Astrocyte (in vitro differentiated cells and primary cell): ENCODE data around the gene CYP27B1. TPM values are rescaled to one million over a fixed set of nuclear protein-coding genes. Genes with fewer than 3 reads are reported as not detected.

Experiments used
- DNase-seq: peaks from one replicate; pipeline ENCODE4 v3.0.0-alpha.2; 2010; ENCODE audit warnings: low read depth
- FAIRE-seq: peaks from 2 replicates; lab custom pipeline; 2011; peaks lifted over from hg19 to GRCh38; lab: Jason Lieb, UNC
- H2AFZ ChIP-seq: 2 replicates; pipeline ENCODE4 v1.6.0; 2012; ENCODE audit warnings: low read depth, low read length, inconsistent platforms
- H3K27ac ChIP-seq: 2 replicates; pipeline ENCODE4 v1.5.1; 2011; ENCODE audit warnings: low read depth, low read length, inconsistent platforms
- H3K27me3 ChIP-seq: 2 replicates; pipeline ENCODE4 v1.6.0; 2011; ENCODE audit warnings: low read length, inconsistent platforms; ENCODE audit not compliant: insufficient read depth
- H3K36me3 ChIP-seq: 2 replicates; pipeline ENCODE4 v1.5.1; 2011; ENCODE audit warnings: low read length, inconsistent platforms; ENCODE audit not compliant: insufficient read depth
- H3K4me1 ChIP-seq: 2 replicates; pipeline ENCODE4 v1.5.1; 2011; ENCODE audit warnings: low read length, inconsistent platforms; ENCODE audit not compliant: insufficient read depth
- H3K4me2 ChIP-seq: 2 replicates; pipeline ENCODE4 v1.6.0; 2012; ENCODE audit warnings: low read length, inconsistent platforms
- H3K4me3 ChIP-seq: 2 replicates; pipeline ENCODE4 v1.5.1; 2011; ENCODE audit warnings: low read depth, mild to moderate bottlenecking, low read length, inconsistent platforms; ENCODE audit not compliant: insufficient read depth
- H3K79me2 ChIP-seq: 2 replicates; pipeline ENCODE4 v1.6.0; 2012; ENCODE audit warnings: mild to moderate bottlenecking, low read length, inconsistent platforms; ENCODE audit not compliant: insufficient read depth
- H3K9ac ChIP-seq: 2 replicates; pipeline ENCODE4 v1.6.0; 2012; ENCODE audit warnings: mild to moderate bottlenecking, low read length, inconsistent platforms
- H3K9me3 ChIP-seq: 2 replicates; pipeline ENCODE4 v1.5.1; 2012; ENCODE audit warnings: low read depth, mild to moderate bottlenecking, low read length, inconsistent platforms; ENCODE audit not compliant: insufficient read depth
- H4K20me1 ChIP-seq: 2 replicates; pipeline ENCODE4 v1.6.0; 2012; ENCODE audit warnings: low read length, inconsistent platforms; ENCODE audit not compliant: insufficient read depth
- H3K27ac Mint-ChIP-seq: one replicate; pipeline ENCODE4 v1.8.0; 2021; ENCODE audit warnings: mild to moderate bottlenecking, mixed read lengths; ENCODE audit not compliant: unreplicated experiment
- H3K27me3 Mint-ChIP-seq: one replicate; pipeline ENCODE4 v1.8.0; 2021; ENCODE audit warnings: low read depth, mixed read lengths; ENCODE audit not compliant: unreplicated experiment
- H3K36me3 Mint-ChIP-seq: one replicate; pipeline ENCODE4 v1.8.0; 2021; ENCODE audit warnings: low read depth, mixed read lengths; ENCODE audit not compliant: unreplicated experiment
- H3K4me1 Mint-ChIP-seq: one replicate; pipeline ENCODE4 v1.8.0; 2021; ENCODE audit warnings: low read depth, mixed read lengths; ENCODE audit not compliant: unreplicated experiment
- H3K4me3 Mint-ChIP-seq: one replicate; pipeline ENCODE4 v1.8.0; 2021; ENCODE audit warnings: mild to moderate bottlenecking, moderate library complexity, mixed read lengths; ENCODE audit not compliant: unreplicated experiment
- H3K9me3 Mint-ChIP-seq: one replicate; pipeline ENCODE4 v1.8.0; 2021; ENCODE audit warnings: mild to moderate bottlenecking, mixed read lengths; ENCODE audit not compliant: unreplicated experiment
- EZH2 ChIP-seq: IDR thresholded peaks from 2 replicates; pipeline ENCODE4 v1.6.1; 2012; ENCODE audit warnings: mild to moderate bottlenecking, low read length, inconsistent platforms; ENCODE audit not compliant: insufficient read depth
- total RNA-seq: library from RNA; stranded (reverse); gene quantifications from 2 replicates; pipeline ENCODE4 v1.2.1, GENCODE V29; 2021
- TF ChIP-seq, protein P1 (sequence below): IDR thresholded peaks from 2 replicates; pipeline ENCODE4 v1.5.1; 2011; ENCODE audit warnings: low read depth, mild to moderate bottlenecking, inconsistent platforms, low read length, moderate library complexity; ENCODE audit not compliant: insufficient read depth

The CYP27B1 gene
- total RNA-seq, 1 donor from 2014 or later, result 1.5 TPM

DNA sequence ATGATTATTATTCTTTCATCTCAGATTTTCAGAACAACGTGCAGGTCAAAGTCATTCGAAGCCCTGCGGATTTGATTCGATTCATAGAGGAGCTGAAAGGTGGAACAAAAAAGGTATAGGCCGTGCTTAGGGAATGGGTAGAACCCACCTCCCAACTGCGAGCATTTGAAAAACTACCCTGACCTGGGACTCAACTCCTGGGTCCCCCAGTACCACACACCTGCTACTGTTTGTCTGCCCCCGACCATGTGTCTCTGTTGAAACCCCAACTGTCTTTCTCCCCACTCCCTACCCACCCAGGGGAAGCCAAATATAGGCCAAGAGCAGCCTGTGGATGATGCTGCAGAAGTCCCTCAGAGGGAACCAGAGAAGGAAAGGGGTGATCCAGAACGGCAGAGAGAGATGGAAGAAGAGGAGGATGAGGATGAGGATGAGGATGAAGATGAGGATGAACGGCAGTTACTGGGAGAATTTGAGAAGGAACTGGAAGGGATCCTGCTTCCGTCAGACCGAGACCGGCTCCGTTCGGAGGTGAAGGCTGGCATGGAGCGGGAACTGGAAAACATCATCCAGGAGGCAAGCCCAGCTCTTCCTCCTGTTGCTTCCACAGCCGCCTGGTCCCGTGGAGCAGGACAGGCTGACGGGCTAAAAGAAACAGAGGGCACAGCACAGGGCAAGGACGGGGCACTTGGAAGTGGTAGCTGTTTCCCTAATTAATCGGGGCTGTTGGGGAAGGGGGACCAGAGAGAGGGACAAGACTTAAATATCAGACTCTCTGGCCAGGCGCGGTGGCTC is 48.8 kb downstream of the CYP27B1 start:
- TF ChIP-seq EZH2, result no peak
- TF ChIP-seq, protein P1, sequence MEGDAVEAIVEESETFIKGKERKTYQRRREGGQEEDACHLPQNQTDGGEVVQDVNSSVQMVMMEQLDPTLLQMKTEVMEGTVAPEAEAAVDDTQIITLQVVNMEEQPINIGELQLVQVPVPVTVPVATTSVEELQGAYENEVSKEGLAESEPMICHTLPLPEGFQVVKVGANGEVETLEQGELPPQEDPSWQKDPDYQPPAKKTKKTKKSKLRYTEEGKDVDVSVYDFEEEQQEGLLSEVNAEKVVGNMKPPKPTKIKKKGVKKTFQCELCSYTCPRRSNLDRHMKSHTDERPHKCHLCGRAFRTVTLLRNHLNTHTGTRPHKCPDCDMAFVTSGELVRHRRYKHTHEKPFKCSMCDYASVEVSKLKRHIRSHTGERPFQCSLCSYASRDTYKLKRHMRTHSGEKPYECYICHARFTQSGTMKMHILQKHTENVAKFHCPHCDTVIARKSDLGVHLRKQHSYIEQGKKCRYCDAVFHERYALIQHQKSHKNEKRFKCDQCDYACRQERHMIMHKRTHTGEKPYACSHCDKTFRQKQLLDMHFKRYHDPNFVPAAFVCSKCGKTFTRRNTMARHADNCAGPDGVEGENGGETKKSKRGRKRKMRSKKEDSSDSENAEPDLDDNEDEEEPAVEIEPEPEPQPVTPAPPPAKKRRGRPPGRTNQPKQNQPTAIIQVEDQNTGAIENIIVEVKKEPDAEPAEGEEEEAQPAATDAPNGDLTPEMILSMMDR, result no peak
- peaks cover 6% of the 10 kb centered on the region for H3K27me3 Mint-ChIP-seq
- Histone ChIP-seq H3K27ac (no peak overlapping the region), H3K9me3 (no peaks in the 10 kb centered on the region), H3K36me3 (peaks cover 38% of the 10 kb centered on the region), H3K4me2 (no peak overlapping the region), H3K4me3 (no peak overlapping the region), H3K79me2 (no peaks in the 10 kb centered on the region), H3K27me3 (no peaks in the 10 kb centered on the region), H3K4me1 (no peaks in the 10 kb centered on the region), H3K9ac (no peak overlapping the region), H2AFZ (no peak overlapping the region), H4K20me1 (no peaks in the 10 kb centered on the region)
- no peaks in the 10 kb centered on the region for H3K9me3 Mint-ChIP-seq
- DNase-seq (no peak), FAIRE-seq (no peak)
- H3K4me1 Mint-ChIP-seq, result no peaks in the 10 kb centered on the region
- H3K36me3 Mint-ChIP-seq, result peaks cover 38% of the 10 kb centered on the region
- no peak overlapping the region for H3K4me3 Mint-ChIP-seq
- H3K27ac Mint-ChIP-seq, result no peak overlapping the region

DNA sequence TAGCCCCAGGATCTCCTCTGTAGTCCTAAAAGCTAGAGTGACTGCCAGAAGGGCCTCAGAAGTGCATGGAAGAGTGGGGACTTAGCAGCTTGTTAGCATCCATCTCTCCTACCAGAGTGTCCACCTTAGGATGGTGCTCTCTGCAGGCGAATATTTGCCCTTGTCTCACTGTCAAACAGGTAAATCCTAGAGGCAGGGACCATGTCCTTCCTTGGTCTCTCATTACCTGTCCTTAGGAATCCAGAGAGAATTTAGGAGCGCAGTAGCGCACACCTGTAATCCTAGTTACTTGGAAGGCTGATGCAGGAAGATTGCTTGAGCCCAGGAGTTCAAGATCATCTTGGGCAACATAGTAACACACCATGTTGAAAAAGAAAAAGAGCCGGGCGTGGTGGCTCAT is 49.7 kb downstream of the CYP27B1 start:
- no peak overlapping the region for H3K4me3 Mint-ChIP-seq
- H3K4me3 ChIP-seq, result no peak overlapping the region
- H3K36me3 Mint-ChIP-seq, result peaks cover 38% of the 10 kb centered on the region
- FAIRE-seq (no peak), DNase-seq (no peak)
- peaks cover 2% of the 10 kb centered on the region for H3K27me3 Mint-ChIP-seq
- no peaks in the 10 kb centered on the region for H3K4me1 Mint-ChIP-seq
- H3K4me2 ChIP-seq, result no peak overlapping the region
- no peaks in the 10 kb centered on the region for H4K20me1 ChIP-seq
- H3K27ac ChIP-seq, result no peak overlapping the region
- no peaks in the 10 kb centered on the region for H3K79me2 ChIP-seq
- H2AFZ ChIP-seq, result no peak overlapping the region
- H3K9me3 Mint-ChIP-seq, result no peaks in the 10 kb centered on the region
- no peak for TF ChIP-seq EZH2
- TF ChIP-seq, protein P1, result no peak
- no peaks in the 10 kb centered on the region for H3K27me3 ChIP-seq
- H3K9me3 ChIP-seq, result no peaks in the 10 kb centered on the region
- no peak overlapping the region for H3K9ac ChIP-seq
- peaks cover 38% of the 10 kb centered on the region for H3K36me3 ChIP-seq
- no peaks in the 10 kb centered on the region for H3K4me1 ChIP-seq
- no peak overlapping the region for H3K27ac Mint-ChIP-seq

DNA sequence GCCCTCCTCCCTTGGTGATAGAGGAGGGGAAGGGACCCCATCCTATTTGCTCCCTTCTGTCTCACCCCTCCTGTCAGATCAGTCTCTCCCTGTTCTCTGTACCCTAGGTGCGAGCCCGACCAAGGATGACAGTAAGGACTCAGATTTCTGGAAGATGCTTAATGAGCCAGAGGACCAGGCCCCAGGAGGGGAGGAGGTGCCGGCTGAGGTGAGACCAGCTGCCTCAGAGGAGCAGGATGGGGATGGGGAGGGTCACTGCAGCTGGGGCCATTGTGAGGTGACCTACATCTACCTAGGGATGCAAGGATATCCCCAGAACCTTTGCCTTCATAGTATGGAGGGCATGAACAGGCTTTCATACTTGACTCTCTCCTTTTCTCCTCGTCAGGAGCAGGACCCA is 50.6 kb downstream of the CYP27B1 start:
- H3K27me3 ChIP-seq, result no peaks in the 10 kb centered on the region
- H3K27me3 Mint-ChIP-seq, result no peaks in the 10 kb centered on the region
- H3K9me3 ChIP-seq, result no peaks in the 10 kb centered on the region
- no peaks in the 10 kb centered on the region for H3K79me2 ChIP-seq
- H3K4me1 ChIP-seq, result no peaks in the 10 kb centered on the region
- no peaks in the 10 kb centered on the region for H3K4me1 Mint-ChIP-seq
- FAIRE-seq, result no peak
- H3K4me3 Mint-ChIP-seq, result no peak overlapping the region
- no peak overlapping the region for H3K4me3 ChIP-seq
- TF ChIP-seq, protein P1, result no peak
- TF ChIP-seq EZH2, result no peak
- no peak overlapping the region for H2AFZ ChIP-seq
- peaks cover 33% of the 10 kb centered on the region for H3K36me3 ChIP-seq
- no peaks in the 10 kb centered on the region for H3K9me3 Mint-ChIP-seq
- no peak overlapping the region for H3K27ac ChIP-seq
- DNase-seq, result no peak
- peaks cover 37% of the 10 kb centered on the region for H3K36me3 Mint-ChIP-seq
- no peaks in the 10 kb centered on the region for H4K20me1 ChIP-seq
- H3K27ac Mint-ChIP-seq, result no peak overlapping the region
- H3K4me2 ChIP-seq, result no peak overlapping the region
- H3K9ac ChIP-seq, result no peak overlapping the region
